ELR (cell line): ENCODE results near the gene HIVEP3.

Experiments used
- DNase-seq: peaks from one replicate; pipeline ENCODE4 v3.0.0-alpha.2; 2015; ENCODE audit warnings: low read depth

The HIVEP3 gene

GRCh38 chr1:41847733-41848132 lies 71.0 kb downstream of the HIVEP3 start:
- DNase-seq = no peak

- DNase-seq = peak; percentile 65
These were observed 71.9 kb downstream of the HIVEP3 start for GRCh38 chr1:41846625-41847405.

- no peak for DNase-seq
These were observed 73.9 kb downstream of the HIVEP3 start for GRCh38 chr1:41844781-41845272.

GRCh38 chr1:41844255-41844654 lies 74.5 kb downstream of the HIVEP3 start:
- DNase-seq = no peak

- DNase-seq = peak; percentile 72
These were observed 75.5 kb downstream of the HIVEP3 start for GRCh38 chr1:41842993-41843755.

GRCh38 chr1:41842326-41842725 lies 76.4 kb downstream of the HIVEP3 start:
- peak; percentile 16 for DNase-seq

GRCh38 chr1:41840592-41841246 lies 78.0 kb downstream of the HIVEP3 start:
- DNase-seq = peak; percentile 65

- DNase-seq = no peak
These were observed 80.5 kb downstream of the HIVEP3 start for GRCh38 chr1:41838266-41838665.

- DNase-seq = no peak
These were observed 81.0 kb downstream of the HIVEP3 start for GRCh38 chr1:41837691-41838090.

- peak; percentile 87 for DNase-seq
These were observed 83.2 kb downstream of the HIVEP3 start for GRCh38 chr1:41835485-41835884.

- no peak for DNase-seq
These were observed 85.2 kb downstream of the HIVEP3 start for GRCh38 chr1:41833519-41834000.

GRCh38 chr1:41830726-41831125 lies 88.0 kb downstream of the HIVEP3 start:
- DNase-seq = no peak

- no peak for DNase-seq
These were observed 90.6 kb downstream of the HIVEP3 start for GRCh38 chr1:41827991-41828570.

- no peak for DNase-seq
These were observed 95.3 kb downstream of the HIVEP3 start for GRCh38 chr1:41823471-41823870.

- no peak for DNase-seq
These were observed 95.9 kb downstream of the HIVEP3 start for GRCh38 chr1:41822866-41823265.

GRCh38 chr1:41819843-41820242 lies 98.9 kb downstream of the HIVEP3 start:
- no peak for DNase-seq

- DNase-seq = no peak
These were observed 99.7 kb downstream of the HIVEP3 start for GRCh38 chr1:41819069-41819468.

GRCh38 chr1:41816061-41816460 lies 102.7 kb downstream of the HIVEP3 start:
- no peak for DNase-seq

GRCh38 chr1:41813755-41814745 lies 104.7 kb downstream of the HIVEP3 start:
- DNase-seq = no peak

GRCh38 chr1:41813226-41813625 lies 105.5 kb downstream of the HIVEP3 start:
- DNase-seq = no peak

- DNase-seq = peak; percentile 89
These were observed 106.3 kb downstream of the HIVEP3 start for GRCh38 chr1:41812453-41812852.
